A673 (cell line): ENCODE data around the gene LRPPRC.

ENCODE experiments used
- CTCF ChIP-seq: fragments of 300-800, 200-600 bp; sonication (generic); conservative IDR thresholded peaks from 2 replicates; pipeline ENCODE4 v1.5.1; 2017; ENCODE audit warnings: low read depth, mild to moderate bottlenecking, antibody characterized with exemption, low read length, moderate library complexity, mixed read lengths
- EZH2 ChIP-seq: fragments of 200-600 bp; sonication (generic); IDR thresholded peaks from 2 replicates; pipeline ENCODE4 v1.6.1; 2017; ENCODE audit warnings: borderline replicate concordance, low read depth, mild to moderate bottlenecking, mixed read lengths, antibody characterized with exemption, low read length; ENCODE audit not compliant: poor library complexity, severe bottlenecking

GRCh38 chr2:43880952-43881351 is 114.8 kb downstream of the LRPPRC start:
- TF ChIP-seq CTCF, result no peak
- no peak for TF ChIP-seq EZH2
